Peyer's patch (tissue), 4 donors: ENCODE measurements around the gene RPS21. TPM values are rescaled to one million over a fixed set of nuclear protein-coding genes. Genes with fewer than 3 reads are reported as not detected.

ENCODE experiments used
- DNase-seq, 3 donors: peaks; one replicate each; pipeline ENCODE4 v3.0.0-alpha.2; 2017 to 2019
- H3K27ac ChIP-seq, 4 donors: fragments of 200-600 bp; sonication (generic); one replicate each; pipeline ENCODE4 v1.5.1; 2016 to 2019
- H3K27me3 ChIP-seq, 2 donors: fragments of 200-600 bp; sonication (generic); one replicate each; pipeline ENCODE4 v1.5.1; 2019
- H3K36me3 ChIP-seq, 3 donors: fragments of 200-600 bp; sonication (generic); one replicate each; pipeline ENCODE4 v1.5.1; 2016 to 2019
- H3K4me1 ChIP-seq, 4 donors: fragments of 200-600 bp; sonication (generic); one replicate each; pipeline ENCODE4 v1.5.1; 2016 to 2019
- H3K4me3 ChIP-seq, 4 donors: fragments of 200-600 bp; sonication (generic); 1 replicate in 3 of 4; 2 replicates in 1 of 4; pipeline ENCODE4 v1.5.1; 2016 to 2019; ENCODE audit warnings: mild to moderate bottlenecking in 1 of 4
- H3K9me3 ChIP-seq, 4 donors: fragments of 200-600 bp; sonication (generic); one replicate each; pipeline ENCODE4 v1.5.1; 2016 to 2019; ENCODE audit warnings: mild to moderate bottlenecking in 1 of 4
- POLR2A ChIP-seq, 2 donors: fragments of 450-650 bp; IDR thresholded peaks; one replicate each; pipeline ENCODE4 v1.5.1; 2017; ENCODE audit warnings: antibody characterized with exemption in 2 of 2, mild to moderate bottlenecking in 2 of 2, moderate library complexity in 2 of 2
- total RNA-seq, 4 donors: library from RNA; depleted of rRNA; stranded (reverse); fragments of >200 nt; gene quantifications; one replicate each; pipeline ENCODE4 v1.1.0, GENCODE V29; 2016
- TF ChIP-seq, protein P1 (sequence below), 6 experiments: fragments of 450-650 bp in 4 of 6; fragments of 200-600 bp in 2 of 6; sonication (generic) in 1 of 6; IDR thresholded peaks; one replicate each; pipeline ENCODE4 v1.5.1; 2017 to 2019; ENCODE audit warnings: antibody characterized with exemption in 6 of 6, mild to moderate bottlenecking in 3 of 6, moderate library complexity in 1 of 6

The RPS21 gene
- total RNA-seq, 4 donors from 2014 or later = 507 to 769 (median 622) TPM

DNA sequence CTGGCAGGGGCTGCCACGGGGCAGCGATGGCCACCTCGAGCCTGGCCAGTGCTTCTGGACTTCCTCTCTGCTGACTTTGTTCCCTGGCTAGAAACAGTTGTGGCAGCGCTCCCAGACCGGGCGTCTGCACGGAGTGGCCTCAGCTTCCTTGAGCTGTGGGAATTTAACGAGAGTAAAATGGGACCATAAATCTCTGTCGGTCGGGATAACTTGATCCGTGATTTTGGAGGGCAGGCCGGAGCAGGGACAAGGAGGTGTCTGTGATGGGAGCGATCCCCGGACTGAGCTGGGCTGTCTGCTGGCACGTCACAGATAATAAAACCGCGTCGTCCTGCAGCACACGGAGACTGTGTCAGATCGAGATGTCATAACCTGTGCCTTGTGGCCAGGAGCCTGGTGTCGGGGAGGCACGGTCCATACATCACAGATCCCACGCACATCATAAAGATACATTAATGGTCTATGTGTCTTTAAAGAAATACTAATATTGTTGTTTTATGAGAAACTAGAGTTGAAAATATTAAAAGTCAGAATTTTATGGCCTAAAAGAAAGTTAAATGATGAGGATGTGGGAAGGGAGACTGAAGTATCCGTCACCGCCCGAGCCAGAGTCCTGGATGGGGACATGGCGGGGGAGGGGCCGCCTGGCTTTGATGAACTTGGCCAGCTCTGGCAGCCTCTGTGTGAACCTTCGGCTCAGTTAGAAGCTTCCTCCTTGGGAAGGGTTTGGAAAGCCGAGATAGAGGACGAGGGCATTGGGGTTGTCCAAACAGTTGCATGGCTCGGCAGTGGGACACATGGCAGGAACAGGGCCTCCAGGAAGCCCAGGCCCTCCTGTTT, 47.0 kb downstream of the RPS21 start:
- Histone ChIP-seq H3K4me3 (no peak overlapping the region), H3K9me3 (no peaks in the 10 kb centered on the region), H3K27ac (no peak overlapping the region), H3K36me3 (no peaks in the 10 kb centered on the region), H3K27me3 (no peaks in the 10 kb centered on the region), H3K4me1 (peaks cover 0 to 30% (median 0%) of the 10 kb centered on the region in 4 donors)
- no peak for DNase-seq
- TF ChIP-seq, protein P1, sequence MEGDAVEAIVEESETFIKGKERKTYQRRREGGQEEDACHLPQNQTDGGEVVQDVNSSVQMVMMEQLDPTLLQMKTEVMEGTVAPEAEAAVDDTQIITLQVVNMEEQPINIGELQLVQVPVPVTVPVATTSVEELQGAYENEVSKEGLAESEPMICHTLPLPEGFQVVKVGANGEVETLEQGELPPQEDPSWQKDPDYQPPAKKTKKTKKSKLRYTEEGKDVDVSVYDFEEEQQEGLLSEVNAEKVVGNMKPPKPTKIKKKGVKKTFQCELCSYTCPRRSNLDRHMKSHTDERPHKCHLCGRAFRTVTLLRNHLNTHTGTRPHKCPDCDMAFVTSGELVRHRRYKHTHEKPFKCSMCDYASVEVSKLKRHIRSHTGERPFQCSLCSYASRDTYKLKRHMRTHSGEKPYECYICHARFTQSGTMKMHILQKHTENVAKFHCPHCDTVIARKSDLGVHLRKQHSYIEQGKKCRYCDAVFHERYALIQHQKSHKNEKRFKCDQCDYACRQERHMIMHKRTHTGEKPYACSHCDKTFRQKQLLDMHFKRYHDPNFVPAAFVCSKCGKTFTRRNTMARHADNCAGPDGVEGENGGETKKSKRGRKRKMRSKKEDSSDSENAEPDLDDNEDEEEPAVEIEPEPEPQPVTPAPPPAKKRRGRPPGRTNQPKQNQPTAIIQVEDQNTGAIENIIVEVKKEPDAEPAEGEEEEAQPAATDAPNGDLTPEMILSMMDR (IDR thresholded peaks at IDR 0.05) = no peak
- TF ChIP-seq POLR2A (IDR thresholded peaks at IDR 0.05) = no peak

- TF ChIP-seq POLR2A (IDR thresholded peaks at IDR 0.05) = no peak
- TF ChIP-seq, protein P1 (IDR thresholded peaks at IDR 0.05) = no peak
- peaks cover 0 to 14% (median 0%) of the 10 kb centered on the region in 4 donors for H3K4me1 ChIP-seq
- H3K36me3 ChIP-seq = no peaks in the 10 kb centered on the region
- H3K4me3 ChIP-seq = no peak overlapping the region
- no peak for DNase-seq
- no peaks in the 10 kb centered on the region for H3K9me3 ChIP-seq
- no peaks in the 10 kb centered on the region for H3K27me3 ChIP-seq
- H3K27ac ChIP-seq = no peak overlapping the region
Measured at GRCh38 chr20:62436692-62437091, 49.8 kb downstream of the RPS21 start.

- no peak for TF ChIP-seq POLR2A (IDR thresholded peaks at IDR 0.05)
- TF ChIP-seq, protein P1 (IDR thresholded peaks at IDR 0.05) = no peak
- peaks cover 0 to 14% (median 0%) of the 10 kb centered on the region in 4 donors for H3K4me1 ChIP-seq
- H3K27ac ChIP-seq = no peak overlapping the region
Measured at GRCh38 chr20:62437496-62437895, 50.6 kb downstream of the RPS21 start.

DNA sequence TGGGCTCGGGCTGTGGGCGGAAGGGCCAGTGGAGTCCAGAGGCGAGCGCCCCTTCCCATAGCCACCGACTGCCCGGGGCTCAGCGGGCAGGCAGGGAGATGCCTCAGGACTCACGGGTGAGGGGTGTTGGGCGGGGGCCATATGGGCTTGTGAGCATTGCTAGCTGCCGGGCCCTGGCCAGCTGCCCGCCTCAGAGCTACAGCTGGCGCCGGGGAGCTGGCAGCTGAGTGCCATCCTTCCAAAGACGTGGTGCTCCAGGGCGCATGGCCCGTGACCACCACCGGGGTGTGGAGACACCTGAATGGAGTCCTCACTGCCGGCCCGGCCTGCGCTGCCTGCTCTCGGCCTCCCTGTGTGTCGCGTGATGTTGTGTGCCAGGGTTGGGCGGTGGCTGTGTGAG, 51.0 kb downstream of the RPS21 start:
- TF ChIP-seq, protein P1 (IDR thresholded peaks at IDR 0.05) = no peak
- no peak for TF ChIP-seq POLR2A (IDR thresholded peaks at IDR 0.05)
- no peak overlapping the region for H3K27ac ChIP-seq
- no peaks in the 10 kb centered on the region for H3K9me3 ChIP-seq
- no peak overlapping the region for H3K4me3 ChIP-seq
- no peaks in the 10 kb centered on the region for H3K36me3 ChIP-seq
- no peaks in the 10 kb centered on the region for H3K27me3 ChIP-seq
- DNase-seq = no peak
- H3K4me1 ChIP-seq = peaks cover 0 to 14% (median 0%) of the 10 kb centered on the region in 4 donors

More at GRCh38 chr20:62437496-62437895, 50.6 kb downstream of the RPS21 start:
- Histone ChIP-seq H3K27me3 (no peaks in the 10 kb centered on the region), H3K36me3 (no peaks in the 10 kb centered on the region), H3K9me3 (no peaks in the 10 kb centered on the region), H3K4me3 (no peak overlapping the region)
- no peak for DNase-seq

Other genes with a start within 250 kb of the RPS21 start
- gene PSMA7, start 243.7 kb upstream of the RPS21 start, total RNA-seq = 100 to 1,000 TPM; 181 to 264 (median 228) TPM
- 10 to 100 TPM; 14.9 to 27.2 (median 24.5) TPM for gene SS18L1, start 243.3 kb upstream of the RPS21 start, total RNA-seq
- gene MTG2, start 204.1 kb upstream of the RPS21 start, total RNA-seq = 10 to 100 TPM; 23.1 to 62.2 (median 31.6) TPM
- gene HRH3, start 166.8 kb upstream of the RPS21 start, total RNA-seq = under 1 TPM in 1 of 4 donors, not detected in 3; 0.27 TPM
- 10 to 100 TPM; 52.8 to 86.7 (median 64.2) TPM for gene OSBPL2, start 148.6 kb upstream of the RPS21 start, total RNA-seq
- gene ADRM1, start 84.1 kb upstream of the RPS21 start, total RNA-seq = 100 to 1,000 TPM in 2 of 4 donors, 10 to 100 TPM in 2; 90.8 to 136 (median 99.7) TPM
- 100 to 1,000 TPM in 2 of 4 donors, 10 to 100 TPM in 2; 31.2 to 328 (median 87.3) TPM for gene LAMA5, start 19.8 kb upstream of the RPS21 start, total RNA-seq
- 10 to 100 TPM in 2 of 4 donors, 1 to 10 TPM in 2; 7.2 to 33.8 (median 11.1) TPM for gene CABLES2, start 20.2 kb downstream of the RPS21 start, total RNA-seq
- gene RBBP8NL, start 40.4 kb downstream of the RPS21 start, total RNA-seq = 10 to 100 TPM in 3 of 4 donors, 1 to 10 TPM in 1; 6.6 to 26.7 (median 13.4) TPM
- 10 to 100 TPM in 3 of 4 donors, 1 to 10 TPM in 1; 1.7 to 48.3 (median 39.5) TPM for gene GATA5, start 88.9 kb downstream of the RPS21 start, total RNA-seq